Measurements from ENCODE around the gene DHRS1. TPM values are rescaled to one million over a fixed set of nuclear protein-coding genes. Genes with fewer than 3 reads are reported as not detected.

Gene DHRS1
- total RNA-seq, 1 donor from 2014 or later = 26.5 TPM

- FAIRE-seq (no peak), DNase-seq (ENCODE audit: low read depth) (no peak)
- Histone ChIP-seq H3K4me3 (ENCODE audit: insufficient read depth, low read depth, low read length) (no peak overlapping the region), H3K79me2 (ENCODE audit: insufficient read depth, low read length) (no peaks in the 10 kb centered on the region), H3K4me1 (ENCODE audit: insufficient read depth, low read length) (peaks cover 9% of the 10 kb centered on the region), H3K27me3 (ENCODE audit: insufficient read depth, low read length) (peaks cover 64% of the 10 kb centered on the region), H3K36me3 (ENCODE audit: insufficient read depth, low read length) (no peaks in the 10 kb centered on the region), H3K27ac (ENCODE audit: low read depth, low read length) (no peak overlapping the region), H3K4me2 (ENCODE audit: low read length) (no peak overlapping the region), H2AFZ (ENCODE audit: low read depth, low read length) (no peak overlapping the region), H3K9ac (ENCODE audit: low read length) (no peak overlapping the region), H4K20me1 (ENCODE audit: insufficient read depth, low read length) (no peaks in the 10 kb centered on the region), H3K9me3 (ENCODE audit: insufficient read depth, low read depth, low read length) (no peaks in the 10 kb centered on the region)
- Mint-ChIP-seq H3K4me1 (ENCODE audit: low read depth, unreplicated experiment) (no peaks in the 10 kb centered on the region), H3K4me3 (ENCODE audit: unreplicated experiment) (no peak overlapping the region), H3K27me3 (ENCODE audit: low read depth, unreplicated experiment) (peaks cover 84% of the 10 kb centered on the region), H3K36me3 (ENCODE audit: low read depth, unreplicated experiment) (peaks cover 2% of the 10 kb centered on the region), H3K9me3 (ENCODE audit: unreplicated experiment) (peaks cover 10% of the 10 kb centered on the region), H3K27ac (ENCODE audit: unreplicated experiment) (no peak overlapping the region)
- TF ChIP-seq EZH2 (IDR thresholded peaks at IDR 0.05; ENCODE audit: insufficient read depth, low read length) (no peak), CTCF (IDR thresholded peaks at IDR 0.05; ENCODE audit: insufficient read depth, low read depth, low read length) (no peak)
Measured at GRCh38 chr14:24337824-24338175, 38.2 kb upstream of the DHRS1 start.

GRCh38 chr14:24337144-24337823, 37.7 kb upstream of the DHRS1 start:
- no peak overlapping the region for H3K9ac ChIP-seq (ENCODE audit: low read length)

More at GRCh38 chr14:24337144-24337823, 37.7 kb upstream of the DHRS1 start:
- no peaks in the 10 kb centered on the region for H3K36me3 ChIP-seq (ENCODE audit: insufficient read depth, low read length)
- no peaks in the 10 kb centered on the region for H4K20me1 ChIP-seq (ENCODE audit: insufficient read depth, low read length)
- DNase-seq (ENCODE audit: low read depth) (no peak), FAIRE-seq (no peak)
- no peaks in the 10 kb centered on the region for H3K79me2 ChIP-seq (ENCODE audit: insufficient read depth, low read length)
- H3K27me3 Mint-ChIP-seq (ENCODE audit: low read depth, unreplicated experiment) = peaks cover 81% of the 10 kb centered on the region
- H3K36me3 Mint-ChIP-seq (ENCODE audit: low read depth, unreplicated experiment) = peaks cover 2% of the 10 kb centered on the region
- no peaks in the 10 kb centered on the region for H3K9me3 ChIP-seq (ENCODE audit: insufficient read depth, low read depth, low read length)
- H3K4me3 ChIP-seq (ENCODE audit: insufficient read depth, low read depth, low read length) = no peak overlapping the region
- no peak overlapping the region for H3K4me2 ChIP-seq (ENCODE audit: low read length)
- H3K27ac ChIP-seq (ENCODE audit: low read depth, low read length) = no peak overlapping the region
- H2AFZ ChIP-seq (ENCODE audit: low read depth, low read length) = no peak overlapping the region
- H3K27me3 ChIP-seq (ENCODE audit: insufficient read depth, low read length) = peaks cover 66% of the 10 kb centered on the region
- peaks cover 15% of the 10 kb centered on the region for H3K4me1 ChIP-seq (ENCODE audit: insufficient read depth, low read length)
- no peak overlapping the region for H3K4me3 Mint-ChIP-seq (ENCODE audit: unreplicated experiment)
- H3K9me3 Mint-ChIP-seq (ENCODE audit: unreplicated experiment) = peaks cover 10% of the 10 kb centered on the region
- TF ChIP-seq CTCF (IDR thresholded peaks at IDR 0.05; ENCODE audit: insufficient read depth, low read depth, low read length) (no peak), EZH2 (IDR thresholded peaks at IDR 0.05; ENCODE audit: insufficient read depth, low read length) (no peak)
- H3K4me1 Mint-ChIP-seq (ENCODE audit: low read depth, unreplicated experiment) = no peaks in the 10 kb centered on the region
- no peak overlapping the region for H3K27ac Mint-ChIP-seq (ENCODE audit: unreplicated experiment)

Measured in astrocyte (in vitro differentiated cells and primary cell).